ENCODE data around the gene SNX15.
"Not testable (repeated sequence)": the region's sequence is repeated elsewhere in the genome, so short reads cannot be mapped to it uniquely, and the experiment has no call there.

- TF ChIP-seq CTCF, POLR2A (IDR thresholded peaks at IDR 0.05): not testable (repeated sequence)
Measured at GRCh38 chr11:65023502-65023901, 3.7 kb upstream of the SNX15 start.
